HG02885 (cell line): ENCODE measurements around the gene RPP40.
"Not testable (repeated sequence)": the region's sequence is repeated elsewhere in the genome, so short reads cannot be mapped to it uniquely, and the experiment has no call there.

Experiments used
- ATAC-seq: cut with Tn5 transposase; IDR thresholded peaks from one replicate; pipeline ENCODE4 v1.9.1; 2021; ENCODE audit warnings: mild to moderate bottlenecking; ENCODE audit not compliant: unreplicated experiment, poor library complexity

RPP40 gene, protein sequence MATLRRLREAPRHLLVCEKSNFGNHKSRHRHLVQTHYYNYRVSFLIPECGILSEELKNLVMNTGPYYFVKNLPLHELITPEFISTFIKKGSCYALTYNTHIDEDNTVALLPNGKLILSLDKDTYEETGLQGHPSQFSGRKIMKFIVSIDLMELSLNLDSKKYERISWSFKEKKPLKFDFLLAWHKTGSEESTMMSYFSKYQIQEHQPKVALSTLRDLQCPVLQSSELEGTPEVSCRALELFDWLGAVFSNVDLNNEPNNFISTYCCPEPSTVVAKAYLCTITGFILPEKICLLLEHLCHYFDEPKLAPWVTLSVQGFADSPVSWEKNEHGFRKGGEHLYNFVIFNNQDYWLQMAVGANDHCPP

DNA sequence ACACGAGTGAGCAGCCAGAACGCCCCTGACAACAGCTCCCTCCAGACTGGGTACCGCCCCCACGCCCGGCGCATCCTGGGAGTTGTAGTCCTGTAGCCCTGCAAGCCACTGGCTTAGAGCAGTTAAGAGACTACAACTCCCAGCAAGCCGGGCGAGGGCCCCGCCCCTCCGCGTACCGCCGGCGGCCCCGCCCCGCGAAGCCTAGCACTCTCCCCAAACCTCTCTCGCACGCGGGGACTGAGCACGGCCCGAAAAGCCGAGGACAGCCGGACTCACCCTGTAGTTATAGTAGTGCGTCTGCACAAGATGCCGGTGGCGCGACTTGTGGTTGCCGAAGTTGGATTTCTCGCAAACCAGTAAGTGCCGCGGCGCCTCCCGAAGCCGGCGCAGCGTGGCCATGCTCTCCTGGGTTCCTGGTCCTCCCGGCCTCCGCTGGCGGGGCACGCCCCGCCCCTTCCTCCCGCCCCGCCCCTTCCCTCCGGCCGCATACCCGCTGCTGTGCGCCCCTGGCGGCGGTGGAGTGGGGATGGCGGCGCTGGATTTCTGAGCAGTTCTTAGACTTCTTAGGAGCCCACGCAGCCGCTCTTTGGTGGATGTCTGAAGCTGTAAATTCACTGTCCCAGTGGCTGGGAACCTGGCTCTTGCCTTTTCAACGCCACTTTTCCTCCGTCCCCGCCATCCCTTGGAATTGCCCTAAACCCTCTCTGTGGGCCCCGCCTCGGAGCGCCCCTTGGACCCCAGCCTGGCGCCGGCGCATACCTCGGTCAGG lies at the start of gene RPP40:
Gene RPP40, minus strand, starts transcription at position 434 of the 769 bp plus-strand sequence. Its CDS starts 35 bp downstream, at position 399.
- ATAC-seq, result peak; percentile 94

DNA sequence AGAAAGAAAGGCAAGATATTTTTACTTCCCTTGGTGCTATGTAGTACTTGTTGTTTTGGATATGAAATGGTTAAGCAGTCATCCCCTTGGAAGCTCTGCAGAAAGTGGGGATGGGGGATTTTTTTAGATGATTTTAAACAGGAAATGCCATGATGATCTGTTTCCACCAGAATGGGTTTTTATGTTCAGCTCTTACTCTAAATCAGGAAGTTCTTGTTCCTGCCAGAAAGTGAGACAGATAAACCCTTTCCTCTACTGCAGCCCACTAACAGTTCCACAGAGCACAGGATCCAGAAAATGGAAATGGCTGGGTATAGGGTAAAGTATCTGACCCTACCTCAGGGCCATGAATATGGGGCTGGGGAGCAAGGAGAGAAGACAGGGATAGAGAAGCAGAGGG lies 49.2 kb upstream of the RPP40 start:
- no peak for ATAC-seq

DNA sequence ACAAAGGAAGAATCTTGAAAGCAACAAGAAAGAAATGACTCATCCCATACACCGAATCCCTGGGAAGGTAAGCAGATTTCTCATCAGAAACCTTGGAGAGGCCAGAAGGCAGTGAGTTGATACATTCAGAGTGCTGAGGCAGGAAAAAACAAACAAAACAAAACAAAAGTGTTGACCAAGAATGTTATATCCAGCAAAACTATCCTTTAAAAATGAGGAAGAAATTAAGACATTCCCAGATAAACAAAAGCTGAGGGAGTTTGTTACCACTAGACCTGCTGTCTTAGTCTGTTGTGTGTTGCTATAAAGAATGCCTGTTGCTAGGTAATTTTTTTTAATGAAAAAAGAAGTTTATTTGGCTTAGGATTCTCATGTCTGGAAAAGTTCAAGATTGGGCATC lies 47.6 kb upstream of the RPP40 start:
- no peak for ATAC-seq

DNA sequence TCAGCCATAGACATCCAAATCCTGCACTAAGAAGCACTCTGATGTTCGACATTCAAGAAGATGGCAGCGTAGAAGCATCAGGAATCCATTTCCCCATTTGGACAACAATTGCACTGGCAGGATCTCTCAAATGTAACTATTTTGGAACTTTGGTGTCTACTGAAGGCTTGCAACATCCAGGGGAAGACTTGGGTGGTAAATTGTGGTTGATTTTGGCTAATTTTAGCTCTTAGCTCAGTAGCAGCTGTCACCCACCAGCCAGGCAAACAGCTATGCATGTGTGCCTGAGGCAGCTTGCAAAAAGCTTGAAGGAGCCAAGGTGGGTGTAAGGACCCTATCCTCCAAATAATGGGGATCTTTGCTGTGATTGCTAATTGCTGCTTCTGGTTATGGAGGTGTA lies 46.2 kb upstream of the RPP40 start:
- no peak for ATAC-seq

DNA sequence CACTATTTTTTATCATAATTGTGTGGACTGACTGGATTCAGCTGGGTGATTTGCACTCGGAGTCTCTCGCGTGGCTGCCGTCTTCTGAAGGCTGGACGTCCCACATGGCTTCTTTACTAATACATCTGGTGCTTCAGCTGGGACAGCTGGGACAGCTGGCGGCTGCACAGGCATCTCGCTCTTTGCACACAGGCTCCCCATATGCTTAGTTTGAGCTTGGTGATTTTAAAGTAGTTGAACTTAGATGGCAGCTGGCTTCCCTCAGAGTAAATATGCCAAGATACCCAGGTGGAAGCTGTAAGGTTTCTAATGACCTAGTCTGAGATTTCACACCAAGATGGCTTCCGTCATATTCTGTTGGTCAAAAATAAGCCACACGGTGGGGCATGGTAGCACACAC lies 42.6 kb upstream of the RPP40 start:
- no peak for ATAC-seq

DNA sequence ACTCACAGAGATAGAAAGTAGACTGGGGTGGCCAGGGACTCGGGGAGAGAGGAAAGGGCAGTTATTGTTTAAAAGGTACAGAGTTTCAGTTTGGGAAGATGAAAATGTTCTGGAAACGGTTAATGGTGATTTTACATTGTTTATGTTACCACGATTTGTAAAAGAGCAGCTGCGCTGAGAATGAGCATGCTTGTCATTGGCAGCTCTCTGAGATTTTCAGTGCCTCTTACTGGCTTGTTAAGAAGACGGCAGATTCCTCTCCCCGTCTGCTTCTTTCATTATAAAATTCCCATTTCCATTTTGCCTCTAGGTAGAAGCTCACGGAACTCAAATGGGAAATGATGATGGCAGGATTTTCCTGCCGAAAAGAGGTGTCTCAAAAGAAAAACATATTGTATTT lies 41.6 kb upstream of the RPP40 start:
- ATAC-seq, result no peak

DNA sequence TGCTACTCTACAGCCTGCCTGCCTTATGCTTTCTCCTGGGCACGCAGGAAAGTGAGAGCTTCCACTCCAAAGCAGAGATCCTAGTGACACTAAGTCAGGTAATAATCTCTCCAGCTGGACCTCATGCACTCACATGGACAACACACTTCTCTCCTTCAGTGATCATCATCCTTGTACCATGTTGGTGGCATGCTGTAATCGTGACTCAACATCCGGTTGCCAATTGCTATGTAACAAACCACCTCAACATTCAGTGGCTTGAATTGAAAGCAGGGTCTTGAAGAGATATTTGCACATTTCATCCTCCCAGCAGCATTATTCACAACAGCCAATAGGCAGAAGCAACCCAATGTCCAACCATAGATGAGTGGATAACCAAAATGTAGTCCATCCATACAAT lies 41.0 kb upstream of the RPP40 start:
- ATAC-seq, result no peak

- ATAC-seq, result no peak
These were observed 38.6 kb upstream of the RPP40 start for GRCh38 chr6:5042436-5042835.

GRCh38 chr6:5041955-5042354 lies 38.1 kb upstream of the RPP40 start:
- ATAC-seq, result no peak

DNA sequence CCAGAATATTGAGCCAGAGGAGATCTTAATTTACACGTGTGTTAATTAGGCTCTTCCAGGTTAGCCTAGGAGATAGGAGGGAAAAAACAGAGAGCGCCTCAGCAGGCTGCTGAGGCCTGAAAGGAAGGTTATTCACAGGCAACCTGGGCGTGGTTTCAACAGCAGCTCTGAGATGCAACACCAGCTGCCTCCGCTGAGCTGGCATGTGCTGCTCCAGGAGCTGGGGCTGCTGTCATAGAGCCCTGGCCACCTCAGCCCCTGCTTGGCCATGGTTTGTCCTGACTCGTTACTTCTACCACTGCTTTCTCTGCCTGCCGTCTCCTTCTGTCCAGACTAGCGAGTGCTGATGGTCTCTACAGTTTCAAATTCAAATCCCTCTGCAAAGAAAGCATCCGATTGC lies 32.4 kb upstream of the RPP40 start:
- ATAC-seq, result no peak

GRCh38 chr6:5034736-5035135 lies 30.9 kb upstream of the RPP40 start:
- ATAC-seq, result no peak

DNA sequence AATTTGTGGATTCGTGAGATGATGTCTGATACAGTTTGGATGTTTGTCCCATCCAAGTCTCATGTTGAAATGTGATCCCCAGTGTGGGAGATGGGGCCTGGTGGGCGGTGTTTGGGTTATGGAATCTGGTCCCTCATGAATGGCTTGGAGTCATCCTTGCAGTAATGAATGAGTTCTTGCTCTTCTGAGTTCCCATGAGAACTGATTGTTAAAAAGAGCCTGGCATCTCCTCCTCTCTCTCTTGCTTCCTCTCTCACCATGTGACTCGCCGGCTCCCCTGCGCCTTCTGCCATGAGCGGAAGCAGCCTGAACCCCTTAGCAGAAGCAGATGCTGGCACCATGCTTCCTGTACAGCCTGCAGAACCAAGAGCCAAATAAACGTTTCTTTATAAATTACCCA lies 30.5 kb upstream of the RPP40 start:
- ATAC-seq, result no peak

- ATAC-seq, result not testable (repeated sequence)
These were observed 29.5 kb upstream of the RPP40 start for GRCh38 chr6:5033214-5033904.

GRCh38 chr6:5032706-5033105 lies 28.9 kb upstream of the RPP40 start:
- not testable (repeated sequence) for ATAC-seq

GRCh38 chr6:5031150-5031549 lies 27.3 kb upstream of the RPP40 start:
- ATAC-seq, result no peak

DNA sequence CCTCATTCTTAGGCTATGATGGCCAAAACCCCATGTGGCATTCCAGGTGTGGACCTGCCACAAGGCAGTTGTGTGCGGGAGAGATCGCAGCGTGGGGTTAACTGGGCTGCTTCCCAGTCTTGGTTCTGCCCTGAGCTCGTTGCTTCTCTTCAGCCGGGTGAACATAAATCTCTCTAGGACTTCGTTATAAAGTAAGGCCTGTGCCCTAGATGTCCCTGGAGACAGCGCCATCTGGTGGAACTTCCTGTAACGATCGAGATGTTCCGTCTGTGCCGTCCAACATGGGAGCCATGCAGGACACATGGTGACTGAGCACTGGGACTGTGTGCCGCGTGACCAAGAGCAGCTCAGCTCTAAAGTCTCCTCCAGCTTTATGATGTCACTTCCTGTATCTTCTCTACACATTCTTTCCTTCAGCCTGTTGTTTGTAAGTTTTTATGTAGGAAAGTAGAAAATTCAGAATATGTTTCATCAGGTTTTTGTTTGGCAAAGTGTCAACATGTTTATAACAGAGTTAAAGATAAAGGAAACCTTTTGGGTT lies 26.8 kb upstream of the RPP40 start:
- peak; percentile 83 for ATAC-seq

DNA sequence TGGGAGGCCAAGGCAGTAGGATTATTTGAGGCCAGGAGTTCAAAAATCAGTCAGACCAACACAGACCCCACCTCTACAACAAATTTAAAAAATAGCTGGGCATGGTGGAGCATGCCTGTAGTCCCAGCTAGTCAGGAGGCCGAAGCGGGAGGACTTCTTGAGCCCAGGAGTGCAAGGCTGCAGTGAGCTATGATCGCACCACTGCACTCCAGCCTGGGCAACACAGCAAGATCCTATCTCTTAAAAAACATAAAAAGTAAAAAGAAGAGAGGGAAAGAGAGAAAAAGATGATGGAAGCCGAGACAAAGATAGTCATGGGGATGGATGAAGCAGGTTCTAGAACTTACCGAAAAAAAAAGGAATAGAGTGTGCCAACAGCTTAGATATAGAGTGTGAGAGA lies 25.8 kb upstream of the RPP40 start:
- no peak for ATAC-seq

DNA sequence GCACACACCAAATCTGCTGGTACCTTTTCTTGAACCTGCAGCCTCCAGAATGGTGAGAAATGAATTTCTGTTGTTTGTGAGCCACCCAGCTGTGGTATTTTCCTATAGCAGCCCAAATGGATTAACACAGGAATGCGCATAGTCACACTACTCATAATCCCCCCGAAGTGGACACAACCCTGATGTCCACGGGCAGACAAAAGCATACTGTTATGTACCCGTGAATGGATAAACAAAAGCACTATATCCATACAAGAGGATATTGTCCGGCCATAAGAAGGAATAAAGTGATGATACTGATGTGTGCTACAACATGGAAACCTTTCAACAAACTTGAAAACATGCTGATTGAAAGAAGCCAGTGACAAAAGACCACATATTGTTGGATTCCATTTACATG lies 25.1 kb upstream of the RPP40 start:
- ATAC-seq, result no peak

- no peak for ATAC-seq
These were observed 24.5 kb upstream of the RPP40 start for GRCh38 chr6:5028301-5028700.

- ATAC-seq, result no peak
These were observed 22.3 kb upstream of the RPP40 start for GRCh38 chr6:5025911-5026819.
